GM23338 (cell line): Measurements from ENCODE around the gene ORM1. TPM values are rescaled to one million over a fixed set of nuclear protein-coding genes. Genes with fewer than 3 reads are reported as not detected.

ENCODE experiments used
- CTCF ChIP-seq, 2 experiments: fragments of 200-600 bp in 1 of 2; sonication (generic) in 1 of 2; conservative IDR thresholded peaks; 2 replicates each; pipeline versions ENCODE4 v1.5.1 to v1.6.1; 2016 to 2017; ENCODE audit warnings: antibody characterized with exemption in 2 of 2, low read depth in 2 of 2, mild to moderate bottlenecking in 2 of 2, moderate library complexity in 1 of 2
- JUNB ChIP-seq: IDR thresholded peaks from one replicate; pipeline ENCODE4 v1.6.1; 2016; ENCODE audit warnings: antibody characterized with exemption; ENCODE audit not compliant: unreplicated experiment
- POLR2AphosphoS5 ChIP-seq: IDR thresholded peaks from 2 replicates; pipeline ENCODE4 v1.6.1; 2016; ENCODE audit warnings: antibody characterized with exemption, low read depth
- REST ChIP-seq: IDR thresholded peaks from one replicate; pipeline ENCODE4 v1.6.1; 2018; ENCODE audit warnings: antibody characterized with exemption; ENCODE audit not compliant: unreplicated experiment
- ZNF114 ChIP-seq: fragments of 250-450 bp; sonication (Bioruptor Pico); IDR thresholded peaks from 2 replicates; pipeline ENCODE4 v1.5.0; 2020; ENCODE audit warnings: mild to moderate bottlenecking, moderate library complexity
- polyA plus RNA-seq: library from polyadenylated mRNA; unstranded; fragments of >200 nt; fragmentation: Nextera tagmentation; extraction: Ambion mirVana; gene quantifications from 2 replicates; pipeline ENCODE4 v1.2.1, GENCODE V29; 2016
- total RNA-seq: library from RNA; depleted of rRNA; stranded (reverse); fragments of >200 nt; shearing (Covaris generic); gene quantifications from 2 replicates; pipeline ENCODE4 v1.2.3, GENCODE V29; 2014; rRNA removed

The ORM1 gene
- total and polyA plus RNA-seq, 2 experiments from 2014 or later: not detected

- TF ChIP-seq CTCF (conservative IDR thresholded peaks at IDR 0.05; ENCODE audit: low read depth in 2 of 2): no peak
- TF ChIP-seq REST: no peak
- TF ChIP-seq ZNF114 (CRISPR knock-in tag): no peak
- TF ChIP-seq JUNB: no peak
- TF ChIP-seq POLR2AphosphoS5: no peak
Measured at GRCh38 chr9:114375386-114376175, 52.7 kb downstream of the ORM1 start (continued).

Other genes starting within 250 kb of the ORM1 start
- 1.3 and 4.0 TPM in 2 replicates for gene AMBP, start 244.8 kb upstream of the ORM1 start, total RNA-seq
- gene AMBP, start 244.8 kb upstream of the ORM1 start, polyA plus RNA-seq: 1.6 and 2.0 TPM in 2 replicates
- gene KIF12, start 223.8 kb upstream of the ORM1 start, total RNA-seq: 0.58 and 4.3 TPM in 2 replicates
- 4.2 and 4.7 TPM in 2 replicates for gene KIF12, start 223.8 kb upstream of the ORM1 start, polyA plus RNA-seq
- 12.9 and 18.0 TPM in 2 replicates for gene COL27A1, start 167.6 kb upstream of the ORM1 start, total RNA-seq
- 8.6 and 10.5 TPM in 2 replicates for gene COL27A1, start 167.6 kb upstream of the ORM1 start, polyA plus RNA-seq
- gene ORM2, start 6.8 kb downstream of the ORM1 start, total RNA-seq: 0.76 TPM in 1 of 2 replicates, not detected in the other
- 0.76 and 0.90 TPM in 2 replicates for gene ORM2, start 6.8 kb downstream of the ORM1 start, polyA plus RNA-seq
- gene AKNA, start 64.9 kb downstream of the ORM1 start, total RNA-seq: 19.6 and 28.1 TPM in 2 replicates
- gene AKNA, start 64.9 kb downstream of the ORM1 start, polyA plus RNA-seq: 9.0 and 11.2 TPM in 2 replicates
- 8.9 and 11.2 TPM in 2 replicates for gene WHRN, start 182.4 kb downstream of the ORM1 start, total RNA-seq
- 7.2 and 8.3 TPM in 2 replicates for gene WHRN, start 182.4 kb downstream of the ORM1 start, polyA plus RNA-seq